CD4-positive, alpha-beta T cell (primary cell): ENCODE results near the gene ACSL3. TPM values are rescaled to one million over a fixed set of nuclear protein-coding genes. Genes with fewer than 3 reads are reported as not detected.

Source experiments
- ATAC-seq: fragments of 200-7000 bp; cut with Tn5 transposase; one replicate; pipeline ENCODE4 v1.10.0; 2022; ENCODE audit warnings: mild to moderate bottlenecking; ENCODE audit not compliant: poor library complexity
- CTCF ChIA-PET: fragments of 350-600 bp; sonication (Branson Sonifier 250); formaldehyde crosslinking; loops from one replicate; lab custom pipeline; 2021; ENCODE audit warnings: antibody characterized with exemption, inconsistent platforms; lab: Charles Lee
- POLR2A ChIA-PET: fragments of 350-600 bp; sonication (Branson Sonifier 250); formaldehyde crosslinking; loops from one replicate; lab custom pipeline; 2021; ENCODE audit warnings: antibody characterized with exemption, inconsistent platforms; lab: Charles Lee
- DNase-seq, 14 experiments: peaks; one replicate each; pipeline ENCODE4 v3.0.0-alpha.2; 2013 to 2020; ENCODE audit warnings: mixed read lengths in 2 of 14
- H3K27ac ChIP-seq, 2 donors: one replicate each; pipeline versions ENCODE4 v1.5.1 to v1.7.0; 2013; ENCODE audit warnings: low read length in 2 of 2, low read depth in 1 of 2, mild to moderate bottlenecking in 1 of 2
- H3K27me3 ChIP-seq, 2 experiments: 1 replicate in 1 of 2; 2 replicates in 1 of 2; pipeline versions ENCODE4 v1.6.1 to v1.7.0; 2013; ENCODE audit warnings: low read length in 2 of 2, control low read depth in 1 of 2, mild to moderate bottlenecking in 1 of 2, moderate library complexity in 1 of 2; ENCODE audit not compliant: insufficient read depth in 2 of 2, control insufficient read depth in 1 of 2
- H3K36me3 ChIP-seq: one replicate; pipeline ENCODE4 v1.6.1; 2013; ENCODE audit warnings: low read length, control low read depth; ENCODE audit not compliant: insufficient read depth
- H3K4me1 ChIP-seq: one replicate; pipeline ENCODE4 v1.6.1; 2013; ENCODE audit warnings: low read length, control low read depth; ENCODE audit not compliant: insufficient read depth
- H3K4me3 ChIP-seq: one replicate; pipeline ENCODE4 v1.5.1; 2013; ENCODE audit warnings: mild to moderate bottlenecking, low read length, moderate library complexity
- H3K9me3 ChIP-seq, 2 experiments: 1 replicate in 1 of 2; 2 replicates in 1 of 2; pipeline versions ENCODE4 v1.6.1 to v1.7.0; 2013; ENCODE audit warnings: low read length in 2 of 2, mild to moderate bottlenecking in 2 of 2, control low read depth in 1 of 2, moderate library complexity in 1 of 2; ENCODE audit not compliant: control insufficient read depth in 1 of 2, insufficient read depth in 1 of 2
- H3K27ac Mint-ChIP-seq: one replicate; pipeline ENCODE4 v1.8.0; 2020; ENCODE audit warnings: mixed read lengths
- H3K27me3 Mint-ChIP-seq: one replicate; pipeline ENCODE4 v1.8.0; 2021; ENCODE audit warnings: mixed read lengths
- H3K36me3 Mint-ChIP-seq: one replicate; pipeline ENCODE4 v1.8.0; 2021; ENCODE audit warnings: low read depth, mixed read lengths
- H3K4me1 Mint-ChIP-seq: one replicate; pipeline ENCODE4 v1.8.0; 2021; ENCODE audit warnings: low read depth, mixed read lengths
- H3K4me3 Mint-ChIP-seq: one replicate; pipeline ENCODE4 v1.8.0; 2020; ENCODE audit warnings: mild to moderate bottlenecking, mixed read lengths
- H3K9me3 Mint-ChIP-seq: one replicate; pipeline ENCODE4 v1.8.0; 2020; ENCODE audit warnings: mixed read lengths
- CTCF ChIP-seq: fragments of 200-600 bp; IDR thresholded peaks from one replicate; pipeline ENCODE4 v1.8.0; 2022; ENCODE audit warnings: antibody characterized with exemption, mild to moderate bottlenecking
- intact Hi-C, 2 experiments: fragments of 100-400 bp; cut with DNase I in 1 of 2; cut with micrococcal nuclease in 1 of 2; formaldehyde crosslinking; loops; one replicate each; pipeline versions ENCODE4 v1.15.1 to v1.9.0; 2023 to 2025; cut with DNase I, micrococcal nuclease
- total RNA-seq, 174 experiments: library from RNA in 2 of 174; stranded (reverse) in 2 of 174; gene quantifications; one replicate each; pipeline ENCODE4 v1.2.3 and lab custom pipeline; 2021 to 2026

Gene ACSL3
- total RNA-seq, 2 experiments from 2014 or later = 65.5 to 66.6 TPM

GRCh38 chr2:222837643-222838056, 23.2 kb upstream of the ACSL3 start:
- Histone ChIP-seq H3K27me3 (no peaks in the 10 kb centered on the region), H3K4me3 (no peak overlapping the region), H3K36me3 (no peaks in the 10 kb centered on the region), H3K27ac (no peak overlapping the region), H3K9me3 (no peaks in the 10 kb centered on the region), H3K4me1 (no peaks in the 10 kb centered on the region)
- Mint-ChIP-seq H3K27me3 (peaks cover 12% of the 10 kb centered on the region), H3K4me1 (peaks cover 7% of the 10 kb centered on the region), H3K4me3 (no peak overlapping the region), H3K36me3 (no peaks in the 10 kb centered on the region), H3K9me3 (no peaks in the 10 kb centered on the region), H3K27ac (no peak overlapping the region)
- intact Hi-C loops = no loop called here
- TF ChIP-seq CTCF = no peak
- ChIA-PET POLR2A (no interaction called here), CTCF (no interaction called here)
- DNase-seq (no peak), ATAC-seq (no peak)

- no peak for ATAC-seq
- no peak overlapping the region for H3K27ac Mint-ChIP-seq
Measured at GRCh38 chr2:222840060-222840802, 20.6 kb upstream of the ACSL3 start.

GRCh38 chr2:222842491-222843174, 18.2 kb upstream of the ACSL3 start:
- ChIA-PET CTCF (no interaction called here), POLR2A (no interaction called here)
- Mint-ChIP-seq H3K4me3 (no peak overlapping the region), H3K27ac (no peak overlapping the region), H3K27me3 (peaks cover 17% of the 10 kb centered on the region), H3K36me3 (no peaks in the 10 kb centered on the region), H3K4me1 (peaks cover 7% of the 10 kb centered on the region), H3K9me3 (no peaks in the 10 kb centered on the region)
- Histone ChIP-seq H3K27ac (no peak overlapping the region), H3K4me3 (no peak overlapping the region), H3K9me3 (no peaks in the 10 kb centered on the region), H3K4me1 (no peaks in the 10 kb centered on the region), H3K36me3 (no peaks in the 10 kb centered on the region), H3K27me3 (no peaks in the 10 kb centered on the region)
- intact Hi-C loops = no loop called here
- DNase-seq = no peak
- no peak for TF ChIP-seq CTCF
- ATAC-seq = no peak

More at GRCh38 chr2:222840060-222840802, 20.6 kb upstream of the ACSL3 start:
- ChIA-PET POLR2A (interaction anchor here (0.6 kb wide), 1 partner anchor 184 kb away, joined by 4 read pairs; the partner anchor contains the start of gene FARSB), CTCF (interaction anchor here (0.6 kb wide), 1 partner anchor 21 kb away, joined by 4 read pairs; no protein-coding TSS in a partner anchor)
- H3K4me3 ChIP-seq = no peak overlapping the region
- Mint-ChIP-seq H3K4me1 (peaks cover 7% of the 10 kb centered on the region), H3K36me3 (no peaks in the 10 kb centered on the region), H3K4me3 (no peak overlapping the region), H3K9me3 (no peaks in the 10 kb centered on the region), H3K27me3 (peaks cover 20% of the 10 kb centered on the region)
- no peak overlapping the region for H3K27ac ChIP-seq
- H3K9me3 ChIP-seq = no peaks in the 10 kb centered on the region
- no peaks in the 10 kb centered on the region for H3K27me3 ChIP-seq
- no peaks in the 10 kb centered on the region for H3K4me1 ChIP-seq
- intact Hi-C loops = no loop called here
- DNase-seq = no peak
- H3K36me3 ChIP-seq = no peaks in the 10 kb centered on the region
- no peak for TF ChIP-seq CTCF
